Prostate gland (tissue), 2 donors: ENCODE results near the gene CELF4. TPM values are rescaled to one million over a fixed set of nuclear protein-coding genes. Genes with fewer than 3 reads are reported as not detected.
A peak's percentile ranks its signal among the peaks of the same experiment; 100 is the strongest.

Experiments
- DNase-seq: peaks from one replicate; pipeline ENCODE4 v3.0.0-alpha.2; 2019; ENCODE audit warnings: low spot score
- H3K27ac ChIP-seq, 2 donors: fragments of 200-600 bp; sonication (generic); 2 replicates each; pipeline ENCODE4 v1.5.1; 2017 to 2019
- H3K27me3 ChIP-seq: fragments of 200-600 bp; sonication (generic); replicated peaks from 2 replicates; pipeline ENCODE4 v1.5.1; 2019; ENCODE audit not compliant: insufficient read depth
- H3K36me3 ChIP-seq, 2 donors: fragments of 200-600 bp; sonication (generic); 1 replicate in 1 of 2; 2 replicates in 1 of 2; pipeline versions ENCODE4 v1.5.1 to v1.8.1; 2017 to 2019
- H3K4me1 ChIP-seq: fragments of 200-600 bp; sonication (generic); replicated peaks from 2 replicates; pipeline ENCODE4 v1.5.1; 2019
- H3K4me3 ChIP-seq, 2 donors: fragments of 200-600 bp; sonication (generic); 2 replicates each; pipeline ENCODE4 v1.5.1; 2017 to 2019
- H3K9me3 ChIP-seq: fragments of 200-600 bp; sonication (generic); 2 replicates; pipeline ENCODE4 v1.5.1; 2017
- CTCF ChIP-seq, 4 experiments: fragments of 200-600 bp in 2 of 4; fragments of 450-650 bp in 2 of 4; sonication (generic) in 2 of 4; IDR thresholded peaks; 1 replicate in 3 of 4; 2 replicates in 1 of 4; pipeline ENCODE4 v1.5.1; 2016 to 2019; ENCODE audit warnings: antibody characterized with exemption in 4 of 4, mild to moderate bottlenecking in 2 of 4, moderate library complexity in 2 of 4
- POLR2A ChIP-seq: fragments of 450-650 bp; IDR thresholded peaks from one replicate; pipeline ENCODE4 v1.6.1; 2016; ENCODE audit warnings: antibody characterized with exemption, mild to moderate bottlenecking
- POLR2AphosphoS5 ChIP-seq: sonication (generic); formaldehyde crosslinking; IDR thresholded peaks from one replicate; pipeline ENCODE4 v1.6.1; 2017; ENCODE audit warnings: antibody characterized with exemption
- WGBS: methylation state at CpG from one replicate; pipeline ENCODE4 v1.1.5; 2018; 5-methylcytosine and 5-hydroxymethylcytosine counted together
- intact Hi-C: fragments of 100-400 bp; cut with DNase I; formaldehyde crosslinking; loops from one replicate; pipeline ENCODE4 v1.14.2; 2022
- total RNA-seq, 2 donors: library from RNA; depleted of rRNA; stranded (reverse); fragments of >200 nt; gene quantifications; one replicate each; pipeline ENCODE4 v1.1.0, GENCODE V29; 2016

Gene CELF4
- total RNA-seq, 2 donors from 2014 or later = 7.8 to 8.5 TPM

GRCh38 chr18:37484983-37485834 lies 80.4 kb downstream of the CELF4 start:
- Histone ChIP-seq H3K36me3 (no peaks in the 10 kb centered on the region), H3K4me3 (no peak overlapping the region), H3K27ac (no peak overlapping the region), H3K4me1 (no peaks in the 10 kb centered on the region), H3K9me3 (no peaks in the 10 kb centered on the region), H3K27me3 (peaks cover 22% of the 10 kb centered on the region)
- intact Hi-C loops = no loop called here
- WGBS = 2% methylated on average over 59 of the region's 98 CpGs
- no peak for DNase-seq
- TF ChIP-seq CTCF (IDR thresholded peaks at IDR 0.05) = peak in 1 of 4 experiments; percentile 26
- TF ChIP-seq POLR2A = no peak

- no peak for TF ChIP-seq CTCF (IDR thresholded peaks at IDR 0.05)
- TF ChIP-seq POLR2A = no peak
- TF ChIP-seq POLR2AphosphoS5 = no peak
- no peak for DNase-seq
- Histone ChIP-seq H3K36me3 (no peaks in the 10 kb centered on the region), H3K27ac (no peak overlapping the region), H3K27me3 (peaks cover 22% of the 10 kb centered on the region), H3K9me3 (no peaks in the 10 kb centered on the region), H3K4me1 (no peaks in the 10 kb centered on the region), H3K4me3 (no peak overlapping the region)
- intact Hi-C loops = no loop called here
- 19% methylated on average over 17 of the region's 17 CpGs for WGBS
Measured at GRCh38 chr18:37483984-37484819, 81.4 kb downstream of the CELF4 start.

- peaks cover 22% of the 10 kb centered on the region for H3K27me3 ChIP-seq
- no peak for DNase-seq
- TF ChIP-seq POLR2A = no peak
- TF ChIP-seq CTCF (IDR thresholded peaks at IDR 0.05) = no peak
- TF ChIP-seq POLR2AphosphoS5 = no peak
- no peaks in the 10 kb centered on the region for H3K4me1 ChIP-seq
- H3K27ac ChIP-seq = no peak overlapping the region
- intact Hi-C loops = no loop called here
- WGBS = 20% methylated on average over 12 of the region's 12 CpGs
- no peak overlapping the region for H3K4me3 ChIP-seq
- H3K9me3 ChIP-seq = no peaks in the 10 kb centered on the region
- H3K36me3 ChIP-seq = no peaks in the 10 kb centered on the region
Measured at GRCh38 chr18:37483221-37483971, 82.2 kb downstream of the CELF4 start.

- DNase-seq = no peak
- Histone ChIP-seq H3K36me3 (no peaks in the 10 kb centered on the region), H3K27ac (no peak overlapping the region), H3K4me1 (no peaks in the 10 kb centered on the region), H3K27me3 (peaks cover 21% of the 10 kb centered on the region), H3K9me3 (no peaks in the 10 kb centered on the region), H3K4me3 (no peak overlapping the region)
- 66% methylated on average over 3 of the region's 3 CpGs for WGBS
- TF ChIP-seq CTCF (IDR thresholded peaks at IDR 0.05) (no peak), POLR2A (no peak), POLR2AphosphoS5 (no peak)
- intact Hi-C loops = no loop called here
Measured at GRCh38 chr18:37482433-37482832, 83.2 kb downstream of the CELF4 start.
